Suppressor macrophage treated with lipopolysaccharide for 1 hour (primary cell): ENCODE data around the gene PROM2.

Experiments used
- DNase-seq, 3 donors: peaks; one replicate each; pipeline ENCODE4 v3.0.0-alpha.2; 2020 to 2022

PROM2 gene

DNA sequence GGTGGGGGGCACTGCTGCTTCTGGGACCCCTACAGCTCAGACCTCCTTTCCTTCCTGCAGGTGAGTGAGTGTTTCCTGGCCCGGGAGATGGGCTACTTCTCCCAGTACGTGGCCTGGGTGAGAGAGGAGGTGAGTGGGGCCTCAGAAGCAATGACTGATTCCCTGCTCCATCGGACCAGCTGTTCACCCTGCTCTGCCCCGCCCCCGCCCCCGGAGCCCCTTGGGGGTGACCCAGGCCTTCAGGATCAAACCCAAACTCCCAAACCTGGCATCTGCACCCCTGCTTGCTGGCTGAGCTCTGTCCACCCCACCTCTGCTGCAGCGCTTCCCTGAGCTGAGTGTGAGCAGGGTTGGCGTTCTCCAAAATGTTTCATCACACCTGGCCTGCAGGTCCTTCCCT, 13.1 kb downstream of the PROM2 start:
- no peak for DNase-seq

DNA sequence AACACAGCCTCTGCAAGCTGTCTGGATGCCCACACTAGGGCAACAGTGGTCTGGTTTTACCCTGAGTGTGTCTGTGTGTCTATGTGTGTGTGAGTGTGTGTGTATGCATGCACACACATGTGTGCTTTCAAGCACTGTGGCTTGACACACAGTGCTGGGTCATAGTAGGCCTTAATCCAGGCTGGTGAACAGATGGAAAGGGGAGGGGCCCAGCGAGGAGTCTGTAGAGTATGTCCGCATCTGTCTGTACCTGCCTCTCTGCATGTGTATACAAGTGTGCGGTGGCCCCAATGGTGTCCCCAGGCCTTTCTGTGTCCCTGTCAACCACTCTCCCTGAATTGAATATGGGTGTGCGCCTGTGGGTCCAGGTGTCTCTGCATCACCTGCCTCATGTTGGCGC, 13.6 kb downstream of the PROM2 start:
- DNase-seq: no peak

GRCh38 chr2:95289253-95289652, 15.0 kb downstream of the PROM2 start:
- no peak for DNase-seq

GRCh38 chr2:95291222-95291621, 17.0 kb downstream of the PROM2 start:
- no peak for DNase-seq

DNA sequence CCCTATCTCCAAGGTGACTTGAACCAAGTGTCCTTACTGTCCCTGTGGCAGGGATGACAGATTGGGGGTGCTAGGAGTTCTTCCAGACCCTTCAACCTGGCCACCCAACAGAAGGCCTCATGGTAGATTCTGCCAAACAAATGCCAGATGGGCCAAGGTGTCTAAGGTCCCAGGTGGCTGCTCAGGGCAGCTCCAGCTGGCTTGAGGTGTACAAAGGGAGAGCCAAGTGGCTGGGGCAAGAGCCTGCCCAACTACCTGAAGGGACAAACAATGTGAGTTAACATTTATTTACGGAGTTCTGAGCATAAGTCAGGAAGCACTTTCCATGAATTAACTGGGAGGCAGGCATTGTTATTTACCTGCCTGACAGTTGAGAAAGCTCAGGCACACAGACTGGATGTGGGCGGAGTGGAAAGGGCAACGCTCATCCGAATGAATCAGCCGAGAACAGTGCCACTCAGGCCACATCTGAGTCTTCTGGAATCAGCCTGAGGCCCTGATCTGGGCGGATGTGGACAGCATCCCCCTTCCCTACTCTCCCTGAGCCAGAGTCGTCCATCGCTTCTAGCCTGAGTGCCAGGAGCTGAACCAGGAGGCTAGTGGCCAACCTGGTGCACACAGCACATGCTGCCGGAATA, 18.5 kb downstream of the PROM2 start:
- DNase-seq: no peak

GRCh38 chr2:95294579-95295250, 20.5 kb downstream of the PROM2 start:
- no peak for DNase-seq

GRCh38 chr2:95295376-95295775, 21.1 kb downstream of the PROM2 start:
- no peak for DNase-seq

- no peak for DNase-seq
Observed at GRCh38 chr2:95296011-95296410, 21.8 kb downstream of the PROM2 start.

GRCh38 chr2:95296880-95297487, 22.7 kb downstream of the PROM2 start, which contains the start of gene KCNIP3:
Gene KCNIP3, plus strand, starts transcription at chr2:95297347. Its CDS starts 92 bp downstream, at chr2:95297439.
- no peak for DNase-seq

DNA sequence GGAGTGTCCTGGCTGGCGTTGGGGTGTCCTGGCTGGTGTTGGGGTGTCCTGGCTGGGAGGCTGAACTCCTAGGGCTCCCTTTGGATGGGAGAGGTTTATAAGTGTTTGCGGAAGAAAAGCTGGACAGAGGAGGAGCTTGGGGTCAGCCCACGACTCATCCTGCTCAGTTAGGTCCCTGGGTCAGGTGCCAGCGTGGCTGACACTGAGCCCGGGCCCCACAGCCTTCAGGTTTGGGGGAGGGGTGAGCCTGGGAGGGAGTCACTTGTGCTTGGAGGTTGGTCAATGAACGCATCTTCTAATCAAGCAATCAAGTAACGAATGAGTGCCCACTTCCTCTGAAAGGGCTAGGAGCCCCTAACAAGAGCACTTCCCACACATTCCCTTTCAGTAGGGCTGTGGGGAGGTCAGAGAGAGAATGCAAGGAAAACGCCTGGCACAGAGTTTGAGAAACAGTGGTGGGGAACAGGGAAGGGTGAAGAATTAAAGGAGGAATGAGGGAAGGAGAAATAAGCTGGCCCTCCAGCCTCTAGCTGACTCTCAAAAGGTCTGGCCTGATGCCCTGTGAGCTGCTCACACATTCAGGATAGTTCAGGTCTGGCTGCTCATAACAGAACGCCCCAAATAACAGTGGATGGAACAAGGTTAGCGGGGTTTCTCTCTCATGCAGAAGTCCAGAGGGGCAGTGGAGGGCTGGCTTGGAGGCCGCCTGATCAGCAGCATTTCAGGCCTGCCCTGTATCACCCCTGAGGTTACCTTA, 23.6 kb downstream of the PROM2 start:
- no peak for DNase-seq

DNA sequence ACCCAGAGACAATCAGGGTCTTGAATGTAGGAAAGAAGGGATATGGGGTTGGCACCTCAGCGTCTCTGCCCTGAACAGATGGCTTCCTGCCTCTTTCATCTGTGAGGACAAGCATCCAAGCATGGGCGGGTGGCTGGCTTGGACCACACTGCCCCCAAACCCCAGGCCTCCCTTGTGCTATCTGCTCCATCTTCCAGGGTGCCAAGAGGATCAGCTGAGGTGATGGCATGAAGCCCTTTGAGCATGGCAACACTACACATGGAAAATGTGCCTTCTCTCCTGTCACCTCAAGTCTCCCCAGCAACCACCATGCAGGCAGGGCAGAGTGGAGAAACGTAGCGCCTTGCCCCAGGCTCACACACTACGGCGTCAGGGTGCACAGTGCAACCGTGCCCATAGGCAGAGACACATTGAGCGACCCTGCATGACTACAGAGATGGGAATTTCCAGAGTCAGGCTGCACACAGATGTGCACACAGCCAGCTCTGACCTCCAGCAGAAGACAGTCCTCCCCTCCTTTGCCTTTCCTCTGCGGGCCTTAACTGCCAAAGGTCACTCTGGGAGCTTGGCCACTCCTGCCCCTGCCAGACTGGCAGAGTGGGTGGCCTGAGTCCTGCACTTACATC, 24.4 kb downstream of the PROM2 start:
- DNase-seq: peak in 1 of 3 donors; percentile 14

GRCh38 chr2:95299961-95300360, 25.7 kb downstream of the PROM2 start:
- DNase-seq: no peak

DNA sequence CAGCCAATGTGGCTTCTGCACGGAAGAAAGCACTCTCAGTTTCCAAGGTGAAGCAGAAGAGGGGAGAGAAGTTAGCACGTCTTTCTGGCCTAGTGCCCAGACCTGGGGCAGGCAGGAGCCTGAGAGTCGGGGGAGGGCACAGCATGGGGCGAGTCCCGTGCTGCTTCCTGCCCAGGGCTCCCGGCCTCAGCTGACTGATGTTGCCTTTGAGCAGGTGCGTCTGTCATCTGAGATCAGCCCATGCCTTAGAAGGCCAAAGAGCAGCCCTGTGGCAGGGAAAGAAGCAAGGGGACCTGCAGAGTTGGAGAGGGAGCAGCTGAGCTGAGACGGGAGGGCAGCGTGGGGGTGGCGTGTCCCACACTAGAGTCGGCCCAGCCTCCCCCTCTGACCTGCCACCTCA, 26.2 kb downstream of the PROM2 start:
- DNase-seq: no peak

DNA sequence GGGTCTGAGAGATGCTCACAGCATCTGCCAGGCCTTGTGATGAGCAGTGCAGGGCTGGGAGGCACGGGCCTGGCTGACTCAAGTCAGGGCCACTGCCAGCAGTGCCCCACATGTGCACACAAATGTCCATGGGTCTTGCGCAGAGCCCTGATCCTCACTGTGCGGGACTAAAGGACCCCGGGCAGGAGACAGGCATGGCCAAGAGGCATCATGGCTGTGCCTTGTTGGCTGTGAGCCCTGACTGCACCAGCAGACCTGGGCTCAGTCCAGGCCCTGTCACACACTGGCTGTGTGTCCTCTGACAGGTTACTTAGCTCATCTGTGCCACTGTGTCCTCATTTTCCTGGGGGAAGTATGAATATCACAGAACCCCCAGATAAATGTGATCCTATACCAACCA, 26.9 kb downstream of the PROM2 start:
- DNase-seq: no peak

GRCh38 chr2:95301876-95302641, 27.8 kb downstream of the PROM2 start:
- peak; percentile 57 to 69 (median 59) for DNase-seq

DNA sequence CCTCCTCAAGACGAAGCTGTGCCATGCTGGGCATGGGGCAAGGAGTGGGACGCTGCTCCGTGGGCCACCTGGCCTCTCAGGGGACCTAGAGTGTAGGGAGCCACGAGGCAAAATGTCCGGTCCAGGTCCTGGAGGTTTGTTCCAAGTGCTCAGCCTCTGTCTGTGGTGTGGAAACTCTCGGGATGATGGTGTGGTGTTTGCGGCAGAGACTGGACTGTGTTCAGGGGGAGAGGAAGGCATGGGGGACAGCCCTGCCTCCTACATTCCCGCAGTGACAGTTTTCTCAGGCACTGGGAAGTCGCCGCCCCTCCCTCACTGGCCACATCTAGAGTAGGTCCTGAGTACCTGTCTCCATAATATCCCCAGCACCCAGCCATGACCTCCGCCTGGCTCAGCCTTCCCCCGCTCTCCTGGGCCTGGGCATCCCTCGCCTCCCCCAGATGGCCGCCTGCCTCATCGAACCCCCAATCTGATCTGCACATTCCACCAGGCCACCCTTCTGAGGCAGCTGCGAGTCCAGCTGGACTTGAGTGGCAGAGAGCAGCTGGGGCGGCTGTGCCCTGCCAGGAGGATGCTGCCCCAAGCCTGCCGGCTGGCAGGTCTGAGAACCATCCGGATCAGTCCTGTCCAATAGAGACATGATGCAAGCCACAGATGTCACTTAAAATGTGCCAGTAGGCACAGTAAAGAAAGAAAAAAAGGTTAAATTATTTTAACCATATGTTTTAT, 29.1 kb downstream of the PROM2 start:
- DNase-seq: no peak

DNA sequence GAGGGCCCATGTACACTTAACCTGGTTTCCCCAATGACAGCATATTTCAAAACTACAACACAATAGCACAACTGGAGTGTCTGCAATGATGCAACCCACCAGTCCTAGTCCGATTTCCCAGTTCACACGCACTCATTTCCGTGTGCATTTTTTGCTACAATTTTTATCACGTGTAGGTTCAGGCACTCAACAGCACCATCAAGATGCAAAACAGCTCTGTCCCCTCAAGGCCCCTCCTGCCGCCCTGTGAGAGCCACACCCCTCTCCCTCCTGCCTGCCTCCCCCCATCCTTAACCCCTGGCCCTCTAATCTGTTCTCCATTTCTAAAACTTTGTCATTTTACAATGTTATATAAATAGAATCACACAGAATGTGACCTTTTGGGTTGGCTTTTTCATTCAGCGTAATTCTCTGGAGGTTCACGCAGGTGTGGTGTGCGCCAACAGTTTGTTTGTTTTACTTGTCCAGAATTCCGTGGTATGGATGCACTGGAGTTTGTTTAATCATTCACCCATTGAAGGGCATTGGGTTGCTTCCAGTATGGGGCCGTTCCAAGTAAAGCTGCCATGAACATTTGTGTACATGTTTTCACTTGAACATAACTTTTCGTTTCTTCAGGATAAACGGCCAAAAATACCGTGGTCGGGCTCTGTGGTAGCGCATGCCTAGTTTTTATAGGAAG, 31.3 kb downstream of the PROM2 start:
- no peak for DNase-seq

GRCh38 chr2:95306336-95306895, 32.2 kb downstream of the PROM2 start:
- no peak for DNase-seq

GRCh38 chr2:95307036-95307435, 32.8 kb downstream of the PROM2 start:
- DNase-seq: no peak

DNA sequence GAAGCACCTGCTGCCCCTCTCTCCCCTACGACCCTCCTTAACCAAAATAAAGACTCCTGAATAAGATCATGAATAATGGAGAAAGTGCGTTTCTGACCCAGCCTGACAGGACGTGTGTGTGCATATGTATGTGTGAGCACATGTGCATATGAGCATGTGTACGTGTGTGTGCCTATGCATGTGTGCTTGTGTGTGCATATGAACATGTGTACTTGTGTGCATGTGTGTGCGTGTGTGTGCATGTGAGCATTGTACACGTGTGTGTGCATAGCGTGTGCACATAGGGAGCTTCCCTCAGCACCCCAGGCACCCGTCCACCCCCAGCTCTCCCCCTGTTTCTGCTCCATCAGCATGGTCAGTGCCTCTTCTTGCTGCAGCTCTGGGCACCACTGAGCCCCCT, 33.6 kb downstream of the PROM2 start:
- DNase-seq: no peak
